Stimulated activated naive CD8-positive, alpha-beta T cell treated with anti-CD3 and anti-CD28 coated beads, Interleukin-15, Interleukin-2, amounts not matched to agents 100 ng/mL and 50 ng/mL, for 24 hours (primary cell): ENCODE results near the gene SLC6A11.

ENCODE experiments used
- H3K27ac Mint-ChIP-seq: one replicate; pipeline ENCODE4 v1.8.0; 2021; ENCODE audit warnings: mild to moderate bottlenecking, mixed read lengths
- H3K27me3 Mint-ChIP-seq: one replicate; pipeline ENCODE4 v1.8.0; 2021; ENCODE audit warnings: mixed read lengths
- H3K36me3 Mint-ChIP-seq: one replicate; pipeline ENCODE4 v1.8.0; 2021; ENCODE audit warnings: low read depth, mixed read lengths
- H3K4me1 Mint-ChIP-seq: one replicate; pipeline ENCODE4 v1.8.0; 2021; ENCODE audit warnings: low read depth, mixed read lengths
- H3K4me3 Mint-ChIP-seq: one replicate; pipeline ENCODE4 v1.8.0; 2021; ENCODE audit warnings: mild to moderate bottlenecking, mixed read lengths
- H3K9me3 Mint-ChIP-seq: one replicate; pipeline ENCODE4 v1.8.0; 2021; ENCODE audit warnings: mixed read lengths

Gene SLC6A11

GRCh38 chr3:10814623-10815022 lies 1.4 kb upstream of the SLC6A11 start:
- no peaks in the 10 kb centered on the region for H3K36me3 Mint-ChIP-seq
- H3K9me3 Mint-ChIP-seq, result no peaks in the 10 kb centered on the region
- H3K27me3 Mint-ChIP-seq, result peaks cover 57% of the 10 kb centered on the region
- H3K27ac Mint-ChIP-seq, result no peak overlapping the region
- peaks cover 3% of the 10 kb centered on the region for H3K4me1 Mint-ChIP-seq
- no peak overlapping the region for H3K4me3 Mint-ChIP-seq

DNA sequence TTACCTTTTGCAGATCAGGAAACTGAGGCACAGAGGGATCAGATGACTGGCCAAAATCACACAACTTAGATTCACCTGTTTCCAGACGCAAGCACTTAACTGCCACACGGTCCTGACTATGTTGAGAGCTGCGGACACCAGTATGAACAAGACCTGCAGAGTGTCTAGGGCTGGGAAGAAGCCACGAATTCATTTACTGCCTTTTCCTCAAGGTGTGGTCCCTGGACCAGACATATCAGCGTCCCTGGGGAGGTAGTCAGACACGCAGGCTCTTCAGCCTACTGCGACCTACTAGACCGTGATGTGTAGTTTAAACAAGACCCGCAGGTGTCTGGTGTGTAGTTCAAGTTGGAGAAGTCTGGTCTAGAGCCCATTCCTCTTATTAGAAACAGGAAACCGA lies 541 bp upstream of the SLC6A11 start:
- Mint-ChIP-seq H3K27ac (no peak overlapping the region), H3K27me3 (peaks cover 56% of the 10 kb centered on the region), H3K36me3 (no peaks in the 10 kb centered on the region), H3K4me3 (no peak overlapping the region), H3K4me1 (peaks cover 3% of the 10 kb centered on the region), H3K9me3 (no peaks in the 10 kb centered on the region)

DNA sequence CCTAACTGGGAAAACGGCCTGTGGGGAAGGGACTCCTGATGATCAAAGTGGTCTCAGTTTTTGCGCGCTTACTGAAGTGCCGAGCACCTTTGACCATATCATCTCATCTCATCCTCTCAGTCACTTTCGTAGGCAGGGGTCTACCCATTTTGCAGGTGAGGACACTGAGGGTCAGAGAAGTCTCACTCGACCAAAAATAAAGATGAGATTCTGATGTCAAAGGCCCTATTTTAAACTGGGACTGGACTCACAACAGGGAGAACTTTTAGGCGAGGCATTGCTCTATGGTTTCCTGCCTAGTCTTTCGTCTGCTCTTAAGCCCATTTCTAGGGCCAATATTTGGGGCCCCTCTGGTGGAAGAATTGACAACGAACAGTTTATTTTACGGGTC lies 830 bp downstream of the SLC6A11 start:
- Mint-ChIP-seq H3K27me3 (peaks cover 51% of the 10 kb centered on the region), H3K9me3 (no peaks in the 10 kb centered on the region), H3K36me3 (no peaks in the 10 kb centered on the region), H3K27ac (no peak overlapping the region), H3K4me3 (no peak overlapping the region), H3K4me1 (peaks cover 3% of the 10 kb centered on the region)

DNA sequence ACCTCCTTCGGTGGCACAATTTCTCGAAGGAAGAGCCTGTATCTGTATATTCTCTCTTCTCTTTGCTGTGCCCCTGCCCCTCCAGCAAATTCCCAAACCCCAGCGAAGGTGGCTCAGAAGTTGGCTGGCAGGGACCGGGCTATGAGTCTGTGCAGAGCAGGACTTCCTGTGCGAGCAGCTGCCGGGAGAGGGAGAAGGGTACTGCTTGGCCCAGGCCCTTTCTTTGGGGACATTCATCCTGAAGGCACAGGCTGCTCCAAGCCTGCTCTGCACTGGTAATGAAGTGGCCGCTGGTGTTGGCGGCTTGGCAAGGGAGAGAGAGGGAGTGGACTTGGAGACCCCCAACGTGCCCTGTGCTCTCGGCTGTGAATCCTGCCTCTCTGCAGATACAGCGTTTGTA lies 1.5 kb downstream of the SLC6A11 start:
- H3K4me3 Mint-ChIP-seq, result no peak overlapping the region
- H3K4me1 Mint-ChIP-seq, result peaks cover 3% of the 10 kb centered on the region
- H3K9me3 Mint-ChIP-seq, result no peaks in the 10 kb centered on the region
- H3K27me3 Mint-ChIP-seq, result peaks cover 47% of the 10 kb centered on the region
- no peak overlapping the region for H3K27ac Mint-ChIP-seq
- no peaks in the 10 kb centered on the region for H3K36me3 Mint-ChIP-seq

- Mint-ChIP-seq H3K4me1 (no peaks in the 10 kb centered on the region), H3K9me3 (no peaks in the 10 kb centered on the region), H3K27me3 (peaks cover 23% of the 10 kb centered on the region), H3K27ac (no peak overlapping the region), H3K4me3 (no peak overlapping the region), H3K36me3 (no peaks in the 10 kb centered on the region)
These were observed 6.0 kb downstream of the SLC6A11 start for GRCh38 chr3:10822055-10822454.

DNA sequence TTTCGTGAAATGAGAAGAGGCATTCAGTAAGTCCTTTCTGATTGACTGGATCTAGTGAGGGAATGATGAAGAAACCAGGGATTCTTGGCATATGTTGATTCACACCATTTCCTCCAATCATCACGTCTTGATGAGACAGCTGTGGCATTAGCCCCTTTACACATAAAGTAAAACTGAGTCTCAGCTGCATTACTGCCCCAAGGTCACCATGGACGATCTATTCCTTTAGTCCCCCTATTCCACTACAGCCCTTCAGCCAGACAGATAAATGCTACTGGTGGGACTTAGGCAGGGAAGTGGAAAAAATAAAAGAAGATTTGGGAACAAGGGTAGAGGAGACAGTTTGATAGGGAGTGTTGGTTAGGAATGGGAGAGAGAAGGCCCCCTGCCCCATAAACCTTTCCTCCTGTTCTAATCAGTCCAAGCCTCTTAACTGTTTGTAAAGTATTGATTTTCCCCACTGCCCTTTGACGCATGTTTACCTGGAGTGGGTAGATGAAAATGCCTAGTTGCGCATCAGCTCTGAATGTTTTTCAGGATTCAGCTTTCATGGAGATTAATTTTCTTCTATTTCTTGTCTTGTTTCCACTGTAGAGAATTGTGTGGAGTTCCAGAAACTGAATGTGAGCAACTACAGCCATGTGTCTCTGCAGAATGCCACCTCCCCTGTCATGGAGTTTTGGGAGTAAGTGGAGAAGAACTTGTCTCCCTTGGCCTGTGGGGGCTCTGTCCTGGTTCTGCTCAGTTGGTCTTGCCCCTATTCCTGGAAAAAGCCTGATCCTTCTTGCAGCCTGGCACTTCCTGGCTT lies 6.9 kb downstream of the SLC6A11 start:
- no peaks in the 10 kb centered on the region for H3K36me3 Mint-ChIP-seq
- H3K9me3 Mint-ChIP-seq, result no peaks in the 10 kb centered on the region
- no peak overlapping the region for H3K27ac Mint-ChIP-seq
- no peaks in the 10 kb centered on the region for H3K4me1 Mint-ChIP-seq
- no peak overlapping the region for H3K4me3 Mint-ChIP-seq
- H3K27me3 Mint-ChIP-seq, result peaks cover 16% of the 10 kb centered on the region

- H3K27ac Mint-ChIP-seq, result no peak overlapping the region
- H3K9me3 Mint-ChIP-seq, result no peaks in the 10 kb centered on the region
- peaks cover 11% of the 10 kb centered on the region for H3K27me3 Mint-ChIP-seq
- H3K36me3 Mint-ChIP-seq, result no peaks in the 10 kb centered on the region
- no peaks in the 10 kb centered on the region for H3K4me1 Mint-ChIP-seq
- no peak overlapping the region for H3K4me3 Mint-ChIP-seq
These were observed 7.4 kb downstream of the SLC6A11 start for GRCh38 chr3:10823516-10823818.

DNA sequence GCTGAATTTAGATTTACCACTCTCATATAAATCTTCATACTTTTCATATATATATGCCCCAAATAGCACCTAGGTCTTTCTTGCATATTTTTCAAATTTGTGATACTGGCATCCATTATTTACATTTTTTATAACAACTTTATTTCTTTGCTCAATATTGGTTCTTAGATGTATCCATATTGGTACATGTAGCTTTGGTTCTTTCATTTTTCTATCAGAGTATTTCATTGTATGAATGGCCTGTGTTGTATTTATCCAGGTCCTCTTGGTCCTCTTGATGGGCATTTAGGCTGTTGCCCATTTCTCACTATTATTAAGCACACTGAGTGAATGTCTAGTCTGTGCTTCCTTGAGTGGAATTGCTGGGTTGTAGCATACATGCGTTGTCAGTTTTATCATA lies 8.4 kb downstream of the SLC6A11 start:
- H3K4me3 Mint-ChIP-seq, result no peak overlapping the region
- no peak overlapping the region for H3K27ac Mint-ChIP-seq
- no peaks in the 10 kb centered on the region for H3K4me1 Mint-ChIP-seq
- peaks cover 4% of the 10 kb centered on the region for H3K27me3 Mint-ChIP-seq
- no peaks in the 10 kb centered on the region for H3K36me3 Mint-ChIP-seq
- H3K9me3 Mint-ChIP-seq, result no peaks in the 10 kb centered on the region

DNA sequence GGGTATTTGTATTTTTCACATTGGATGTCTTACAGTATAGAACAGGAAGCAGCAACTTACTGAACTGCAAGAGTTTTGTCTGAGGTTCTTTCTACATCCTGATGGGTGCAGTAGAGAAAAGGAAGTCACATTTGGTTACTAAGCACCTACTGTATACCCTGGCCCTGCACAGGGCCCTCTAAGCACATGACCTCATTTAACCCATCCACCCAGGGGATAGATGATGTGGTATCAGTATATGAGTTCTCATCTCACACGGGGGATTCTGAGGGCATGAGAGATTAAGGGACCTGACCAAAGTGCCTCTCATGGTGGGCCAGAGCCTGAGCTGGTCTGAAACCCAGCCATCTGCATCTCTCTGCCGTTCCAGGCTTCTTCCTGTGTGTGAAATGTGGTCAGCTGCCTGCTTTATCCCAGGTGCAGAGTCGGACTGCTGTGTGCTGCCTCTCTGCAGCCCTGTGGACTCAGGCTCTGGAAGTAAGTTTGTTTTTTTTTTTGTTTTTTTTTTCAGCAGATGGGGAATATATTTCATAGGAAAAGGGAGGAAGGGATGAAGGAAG lies 17.9 kb downstream of the SLC6A11 start:
- H3K27me3 Mint-ChIP-seq, result peaks cover 9% of the 10 kb centered on the region
- H3K9me3 Mint-ChIP-seq, result no peaks in the 10 kb centered on the region
- H3K4me3 Mint-ChIP-seq, result no peak overlapping the region
- no peaks in the 10 kb centered on the region for H3K36me3 Mint-ChIP-seq
- no peaks in the 10 kb centered on the region for H3K4me1 Mint-ChIP-seq
- no peak overlapping the region for H3K27ac Mint-ChIP-seq

DNA sequence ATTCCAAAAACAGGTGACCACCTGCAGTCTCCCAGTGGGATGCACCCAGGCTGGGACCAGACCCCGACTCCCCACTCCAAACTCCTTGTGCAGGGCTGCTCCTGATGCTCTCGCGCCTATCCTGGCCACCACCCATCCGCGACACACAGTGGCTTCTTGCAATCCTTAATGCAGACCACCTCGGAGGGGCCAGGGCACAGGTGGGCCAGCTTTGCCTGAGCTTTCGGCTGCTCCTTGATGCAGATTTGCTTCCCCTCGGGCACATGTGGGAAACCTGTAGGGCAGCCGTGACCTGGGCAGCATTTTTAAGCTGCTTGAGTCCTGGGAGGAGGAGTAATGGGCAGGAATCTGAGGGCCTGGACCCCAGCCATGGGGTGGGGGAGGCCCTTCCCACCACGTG lies 18.9 kb downstream of the SLC6A11 start:
- Mint-ChIP-seq H3K36me3 (no peaks in the 10 kb centered on the region), H3K9me3 (no peaks in the 10 kb centered on the region), H3K27me3 (peaks cover 11% of the 10 kb centered on the region), H3K27ac (no peak overlapping the region), H3K4me1 (no peaks in the 10 kb centered on the region), H3K4me3 (no peak overlapping the region)

- H3K4me1 Mint-ChIP-seq, result no peaks in the 10 kb centered on the region
- H3K27me3 Mint-ChIP-seq, result peaks cover 11% of the 10 kb centered on the region
- no peaks in the 10 kb centered on the region for H3K9me3 Mint-ChIP-seq
- no peak overlapping the region for H3K4me3 Mint-ChIP-seq
- no peaks in the 10 kb centered on the region for H3K36me3 Mint-ChIP-seq
- no peak overlapping the region for H3K27ac Mint-ChIP-seq
These were observed 19.4 kb downstream of the SLC6A11 start for GRCh38 chr3:10835406-10835805.

DNA sequence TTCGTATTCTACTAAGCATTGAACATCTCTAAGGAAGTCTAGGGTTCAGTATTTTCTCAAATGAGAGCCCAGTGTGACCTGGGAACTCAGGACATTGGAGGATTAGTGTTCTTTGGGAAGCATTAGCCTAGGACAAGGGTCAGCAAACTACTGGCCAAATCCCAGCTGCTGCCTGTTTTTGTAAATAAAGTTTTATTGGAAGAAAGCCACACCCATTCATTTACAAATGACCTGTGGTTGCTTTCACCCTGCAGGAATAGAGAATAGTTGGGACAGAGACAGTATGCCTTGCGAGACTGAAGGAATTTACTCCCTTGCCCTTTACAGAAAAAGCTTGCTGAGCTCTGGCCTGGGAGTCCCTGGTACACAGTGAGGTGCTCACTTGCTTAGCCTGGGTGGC lies 20.6 kb downstream of the SLC6A11 start:
- Mint-ChIP-seq H3K27ac (no peak overlapping the region), H3K9me3 (no peaks in the 10 kb centered on the region), H3K27me3 (peaks cover 11% of the 10 kb centered on the region), H3K4me1 (no peaks in the 10 kb centered on the region), H3K36me3 (no peaks in the 10 kb centered on the region), H3K4me3 (no peak overlapping the region)

GRCh38 chr3:10837849-10838248 lies 21.8 kb downstream of the SLC6A11 start:
- peaks cover 11% of the 10 kb centered on the region for H3K27me3 Mint-ChIP-seq
- no peaks in the 10 kb centered on the region for H3K9me3 Mint-ChIP-seq
- H3K27ac Mint-ChIP-seq, result no peak overlapping the region
- no peaks in the 10 kb centered on the region for H3K36me3 Mint-ChIP-seq
- no peak overlapping the region for H3K4me3 Mint-ChIP-seq
- no peaks in the 10 kb centered on the region for H3K4me1 Mint-ChIP-seq

- H3K27me3 Mint-ChIP-seq, result peaks cover 11% of the 10 kb centered on the region
- H3K27ac Mint-ChIP-seq, result no peak overlapping the region
- H3K4me3 Mint-ChIP-seq, result no peak overlapping the region
- H3K36me3 Mint-ChIP-seq, result no peaks in the 10 kb centered on the region
- no peaks in the 10 kb centered on the region for H3K9me3 Mint-ChIP-seq
- H3K4me1 Mint-ChIP-seq, result no peaks in the 10 kb centered on the region
These were observed 23.1 kb downstream of the SLC6A11 start for GRCh38 chr3:10839167-10839566.

DNA sequence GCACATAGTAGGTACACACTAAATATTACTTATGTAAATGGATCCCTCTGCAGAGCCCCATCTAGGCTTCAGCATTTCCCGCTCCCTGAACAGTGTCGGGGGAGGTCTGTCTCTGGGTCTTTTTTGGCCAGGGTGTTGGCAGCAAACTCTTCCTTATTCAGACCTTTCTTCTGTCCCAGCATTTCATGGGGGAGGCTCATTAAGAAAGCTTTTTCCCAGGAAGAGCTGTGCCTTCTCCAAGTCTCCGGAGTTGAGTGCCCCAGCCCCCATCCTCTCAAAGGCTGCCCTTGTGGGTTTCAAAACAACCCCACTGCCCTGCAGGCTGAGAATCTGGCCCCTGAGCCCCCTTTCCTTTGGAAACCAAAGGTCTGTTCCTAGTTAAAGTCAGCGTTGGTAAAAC lies 25.1 kb downstream of the SLC6A11 start:
- no peaks in the 10 kb centered on the region for H3K4me1 Mint-ChIP-seq
- H3K36me3 Mint-ChIP-seq, result no peaks in the 10 kb centered on the region
- no peak overlapping the region for H3K4me3 Mint-ChIP-seq
- no peaks in the 10 kb centered on the region for H3K9me3 Mint-ChIP-seq
- peaks cover 11% of the 10 kb centered on the region for H3K27me3 Mint-ChIP-seq
- H3K27ac Mint-ChIP-seq, result no peak overlapping the region

DNA sequence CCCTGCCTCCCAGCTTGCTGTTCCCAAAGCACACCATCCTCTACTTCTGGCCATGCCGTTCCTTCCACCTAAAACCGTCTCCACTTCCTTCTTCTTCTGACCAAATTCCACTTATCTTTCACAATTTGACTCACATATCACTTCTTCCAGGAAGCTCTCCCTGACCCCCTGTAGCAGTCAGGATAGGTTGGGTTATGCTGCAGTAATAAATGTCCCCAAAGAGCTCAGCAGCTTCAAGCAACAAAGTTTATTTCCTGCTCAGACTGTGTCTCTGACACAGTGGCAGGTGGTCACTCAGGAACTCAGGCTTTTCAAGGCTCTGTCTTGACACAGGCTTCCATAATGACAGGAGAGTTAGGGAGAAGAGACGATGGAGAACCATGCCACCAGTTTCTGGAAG lies 27.4 kb downstream of the SLC6A11 start:
- Mint-ChIP-seq H3K4me1 (no peaks in the 10 kb centered on the region), H3K27me3 (peaks cover 25% of the 10 kb centered on the region), H3K9me3 (no peaks in the 10 kb centered on the region), H3K36me3 (no peaks in the 10 kb centered on the region), H3K27ac (no peak overlapping the region), H3K4me3 (no peak overlapping the region)
